ENCODE results near the gene TRMT6.

Gene TRMT6

DNA sequence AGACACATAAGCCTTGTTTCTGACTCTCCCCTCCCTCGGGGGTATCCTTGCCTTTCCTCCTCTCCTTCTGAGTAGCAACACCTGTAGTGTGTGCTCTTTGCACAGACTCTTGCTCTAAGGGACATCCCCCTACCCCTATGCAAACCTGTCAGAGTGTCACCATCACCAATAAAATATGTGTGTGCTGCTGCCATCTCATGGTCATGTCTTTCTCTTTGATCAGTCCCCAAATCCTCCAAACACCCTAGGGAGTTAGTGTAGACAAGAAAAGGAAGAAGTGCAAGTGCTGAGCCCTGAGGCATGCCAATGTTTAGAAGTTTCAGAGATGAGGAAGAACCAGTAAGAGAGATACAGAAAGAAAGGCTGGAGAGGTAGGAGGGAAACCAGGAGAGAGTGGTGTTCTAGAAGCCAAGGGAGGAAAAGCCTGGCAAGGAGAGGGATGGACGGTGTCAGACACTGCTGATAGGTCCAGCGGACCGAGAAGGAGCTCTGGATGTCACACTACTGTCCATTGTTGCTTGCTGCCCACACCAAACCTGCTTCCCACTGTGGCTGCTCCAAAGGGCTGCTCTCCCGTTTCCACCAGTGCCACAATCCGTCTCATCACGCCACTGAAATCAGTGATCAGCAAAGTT, 16.4 kb downstream of the TRMT6 start:
- TF ChIP-seq, protein P1, sequence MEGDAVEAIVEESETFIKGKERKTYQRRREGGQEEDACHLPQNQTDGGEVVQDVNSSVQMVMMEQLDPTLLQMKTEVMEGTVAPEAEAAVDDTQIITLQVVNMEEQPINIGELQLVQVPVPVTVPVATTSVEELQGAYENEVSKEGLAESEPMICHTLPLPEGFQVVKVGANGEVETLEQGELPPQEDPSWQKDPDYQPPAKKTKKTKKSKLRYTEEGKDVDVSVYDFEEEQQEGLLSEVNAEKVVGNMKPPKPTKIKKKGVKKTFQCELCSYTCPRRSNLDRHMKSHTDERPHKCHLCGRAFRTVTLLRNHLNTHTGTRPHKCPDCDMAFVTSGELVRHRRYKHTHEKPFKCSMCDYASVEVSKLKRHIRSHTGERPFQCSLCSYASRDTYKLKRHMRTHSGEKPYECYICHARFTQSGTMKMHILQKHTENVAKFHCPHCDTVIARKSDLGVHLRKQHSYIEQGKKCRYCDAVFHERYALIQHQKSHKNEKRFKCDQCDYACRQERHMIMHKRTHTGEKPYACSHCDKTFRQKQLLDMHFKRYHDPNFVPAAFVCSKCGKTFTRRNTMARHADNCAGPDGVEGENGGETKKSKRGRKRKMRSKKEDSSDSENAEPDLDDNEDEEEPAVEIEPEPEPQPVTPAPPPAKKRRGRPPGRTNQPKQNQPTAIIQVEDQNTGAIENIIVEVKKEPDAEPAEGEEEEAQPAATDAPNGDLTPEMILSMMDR (conservative IDR thresholded peaks at IDR 0.05) = peak; percentile 79
- H3K27ac ChIP-seq = no peak overlapping the region

DNA sequence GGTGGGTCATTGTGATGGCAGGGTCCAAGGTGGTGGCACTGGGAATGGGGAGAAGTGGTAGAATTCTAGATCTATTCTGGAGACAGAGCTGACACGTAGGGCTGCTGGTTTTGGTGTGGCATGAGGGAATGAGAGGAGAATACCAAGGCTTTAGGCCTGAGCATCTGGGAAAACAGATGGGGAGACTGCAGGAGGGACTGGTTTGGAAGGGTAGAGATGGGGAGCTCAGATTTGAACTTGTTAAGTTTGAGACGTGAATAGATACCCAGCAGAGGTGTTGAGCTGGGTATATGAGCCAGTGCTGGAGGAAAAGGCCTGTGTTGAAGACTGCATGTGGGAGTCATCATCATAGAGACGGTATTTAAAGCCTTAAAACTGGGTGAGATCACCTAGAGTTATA, 17.5 kb downstream of the TRMT6 start:
- H3K27ac ChIP-seq = no peak overlapping the region
- TF ChIP-seq, protein P1 (conservative IDR thresholded peaks at IDR 0.05) = no peak

DNA sequence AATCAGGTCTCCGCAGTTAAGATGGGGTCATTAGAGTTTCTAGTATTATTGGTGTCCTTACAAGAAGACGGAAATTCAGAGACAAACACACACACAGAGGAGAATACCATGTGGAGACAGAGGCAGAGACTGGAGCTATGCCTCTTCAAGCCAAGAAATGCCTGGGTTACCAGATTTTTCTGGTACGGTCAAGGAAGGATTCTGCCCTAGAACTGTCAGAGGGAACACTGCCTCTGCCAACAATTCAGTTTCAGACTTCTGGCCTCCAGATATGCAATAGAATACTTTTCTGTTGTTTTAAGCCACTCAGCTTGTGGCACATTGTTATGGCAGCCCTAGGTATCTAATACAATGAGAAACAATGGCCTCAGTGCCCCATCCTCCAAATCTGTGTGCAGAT, 18.9 kb downstream of the TRMT6 start:
- no peak overlapping the region for H3K27ac ChIP-seq
- TF ChIP-seq, protein P1 (conservative IDR thresholded peaks at IDR 0.05) = no peak

DNA sequence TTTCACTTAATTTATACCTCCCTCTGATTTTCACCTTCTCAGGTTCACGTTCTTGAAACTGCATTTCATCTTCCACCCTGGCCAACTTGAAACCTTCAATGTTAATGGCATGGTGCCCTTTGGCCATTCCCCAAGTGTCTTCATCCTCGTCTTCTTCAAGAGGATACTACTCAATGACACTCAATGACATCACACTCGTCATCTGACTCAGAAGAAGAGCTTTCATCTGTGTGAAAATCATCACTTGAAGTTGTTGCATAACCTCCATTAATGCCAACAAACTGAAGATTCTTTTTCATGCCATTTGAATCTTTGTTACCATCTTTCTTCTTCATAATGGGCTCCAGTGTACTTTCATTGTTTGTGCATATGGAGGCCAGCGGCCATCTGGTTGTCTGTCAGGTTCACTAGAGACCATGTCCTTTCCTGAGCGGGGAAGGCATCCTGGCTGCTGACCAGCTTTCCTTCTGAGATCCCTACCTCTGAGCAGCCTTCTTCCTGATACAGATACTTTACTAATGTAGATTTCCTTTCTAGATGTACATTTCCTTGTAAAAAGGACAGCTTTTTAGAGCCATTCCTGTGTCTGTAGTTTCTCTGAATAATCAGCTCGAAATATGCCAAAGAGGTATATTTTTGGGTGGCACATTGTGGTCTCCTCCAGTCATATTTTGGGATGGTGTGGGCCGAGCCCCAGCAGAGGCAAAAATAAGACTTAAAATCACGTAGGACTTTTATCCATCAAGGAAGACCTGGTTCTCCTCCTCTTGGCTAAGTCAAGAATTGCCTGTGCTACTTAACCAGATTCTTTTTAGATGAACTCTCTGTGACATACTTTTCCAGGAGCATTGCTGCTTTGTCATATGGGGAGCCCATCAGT, 21.3 kb downstream of the TRMT6 start:
- TF ChIP-seq, protein P1 (conservative IDR thresholded peaks at IDR 0.05) = no peak

DNA sequence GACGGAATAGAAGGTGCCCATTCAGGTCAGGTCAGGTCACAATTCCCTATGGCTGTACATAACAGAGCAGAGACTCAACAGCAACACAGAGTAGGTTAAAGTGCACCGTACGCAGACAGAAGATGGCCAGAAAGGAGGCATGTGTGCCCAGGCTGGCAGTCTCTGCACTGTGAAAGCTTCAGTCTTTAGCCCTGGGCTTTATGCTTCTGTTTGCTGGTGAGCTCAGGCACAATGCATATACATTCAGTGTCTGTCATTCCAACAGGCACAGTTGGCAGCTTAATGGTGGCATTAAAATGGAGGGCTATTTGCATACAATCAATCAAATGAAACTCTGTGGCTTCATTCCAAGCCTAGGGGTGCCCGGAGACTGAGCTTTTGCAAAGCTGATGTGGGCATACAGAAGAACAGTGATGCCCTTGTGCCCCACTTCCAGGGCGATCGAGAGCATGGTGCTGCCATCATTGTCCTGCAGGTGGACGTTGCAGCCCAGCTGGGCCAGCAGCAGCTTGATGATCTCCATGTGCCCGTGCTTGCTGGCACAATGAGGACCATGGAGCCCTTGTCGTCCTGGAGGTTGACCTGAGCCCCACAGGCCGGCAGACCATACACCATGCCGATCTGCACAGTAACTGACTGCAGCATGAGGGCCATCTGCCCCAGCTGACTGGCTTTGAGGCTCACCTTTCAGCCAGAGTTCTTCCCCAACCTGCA, 22.4 kb downstream of the TRMT6 start:
- TF ChIP-seq, protein P1 (conservative IDR thresholded peaks at IDR 0.05) = no peak
- H3K27ac ChIP-seq = no peak overlapping the region

More for the DNA sequence above, 21.3 kb downstream of the TRMT6 start:
- no peak overlapping the region for H3K27ac ChIP-seq

DNA sequence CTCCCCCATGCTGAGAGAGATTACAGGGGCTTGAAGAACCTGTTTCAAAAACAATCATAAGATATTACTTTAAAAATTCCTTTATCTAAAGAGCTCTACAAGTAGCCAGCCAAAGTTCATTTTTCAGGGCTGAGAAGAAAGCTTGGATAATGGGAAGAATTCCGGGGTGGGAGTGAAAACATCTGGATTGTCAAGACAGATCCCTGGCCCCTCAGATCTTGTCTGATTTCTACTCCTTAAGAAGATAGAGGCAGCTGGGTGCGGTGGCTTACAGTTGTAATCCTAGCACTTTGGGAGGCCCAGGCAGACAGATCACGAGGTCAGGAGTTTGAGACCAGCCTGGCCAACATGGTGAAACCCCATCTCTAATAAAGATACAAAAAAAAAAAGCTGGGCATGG, 24.8 kb downstream of the TRMT6 start:
- TF ChIP-seq, protein P1 (conservative IDR thresholded peaks at IDR 0.05) = no peak
- no peak overlapping the region for H3K27ac ChIP-seq

DNA sequence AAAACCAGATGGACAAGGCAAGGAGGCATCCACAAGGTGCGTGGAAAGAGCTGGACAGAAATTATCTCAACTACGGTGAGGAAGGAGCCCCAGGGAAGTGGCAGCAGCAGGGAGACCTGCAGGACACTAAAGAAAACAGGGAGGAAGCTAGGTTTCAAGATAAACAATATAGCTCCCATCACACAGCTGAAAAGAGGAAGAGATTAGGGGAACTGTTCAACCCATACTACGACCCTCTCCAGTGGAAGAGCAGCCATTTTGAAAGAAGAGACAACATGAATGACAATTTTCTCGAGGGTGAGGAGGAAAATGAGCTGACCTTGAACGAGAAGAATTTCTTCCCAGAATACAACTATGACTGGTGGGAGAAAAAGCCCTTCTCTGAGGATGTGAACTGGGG, 26.8 kb downstream of the TRMT6 start:
- no peak overlapping the region for H3K27ac ChIP-seq
- TF ChIP-seq, protein P1 (conservative IDR thresholded peaks at IDR 0.05) = no peak
